Measurements from ENCODE around the gene ATP13A1.

ATP13A1 gene

GRCh38 chr19:19643158-19644053 is 20.1 kb downstream of the ATP13A1 start, which contains the start of gene GMIP:
GMIP (minus strand) TSS chr19:19643657; CDS start chr19:19643529, 128 bp downstream.
- no peak within 1 kb of the TSS for H2AFZ ChIP-seq (ENCODE audit: low read length)
- peaks cover 8% of the 10 kb centered on the region for H3K79me2 ChIP-seq (ENCODE audit: insufficient read depth, low read length)
- H3K9ac ChIP-seq (ENCODE audit: low read length), result peak within 1 kb of the TSS; percentile 100
- no peaks in the 10 kb centered on the region for H3K9me2 ChIP-seq (ENCODE audit: low read depth, low read length)
- peak within 1 kb of the TSS; percentile 90 for H3K27ac ChIP-seq (ENCODE audit: low read depth, low read length, poor library complexity, severe bottlenecking)
- peak within 1 kb of the TSS; percentile 99 for H3K4me3 ChIP-seq (ENCODE audit: low read depth, low read length, poor library complexity, severe bottlenecking)
- no peaks in the 10 kb centered on the region for H3K9me3 ChIP-seq (ENCODE audit: low read length)
- peaks cover 17% of the 10 kb centered on the region for H3K4me1 ChIP-seq (ENCODE audit: insufficient read depth, low read length, severe bottlenecking)
- H3K27me3 ChIP-seq (ENCODE audit: insufficient read depth, low read length), result no peaks in the 10 kb centered on the region
- peak within 1 kb of the TSS; percentile 98 for H3K4me2 ChIP-seq (ENCODE audit: low read length)
- no peaks in the 10 kb centered on the region for H3F3A ChIP-seq (ENCODE audit: insufficient read depth, low read length)
- no peak for TF ChIP-seq EZH2 (IDR thresholded peaks at IDR 0.05; ENCODE audit: borderline replicate concordance, low read length)
- TF ChIP-seq, protein P1, sequence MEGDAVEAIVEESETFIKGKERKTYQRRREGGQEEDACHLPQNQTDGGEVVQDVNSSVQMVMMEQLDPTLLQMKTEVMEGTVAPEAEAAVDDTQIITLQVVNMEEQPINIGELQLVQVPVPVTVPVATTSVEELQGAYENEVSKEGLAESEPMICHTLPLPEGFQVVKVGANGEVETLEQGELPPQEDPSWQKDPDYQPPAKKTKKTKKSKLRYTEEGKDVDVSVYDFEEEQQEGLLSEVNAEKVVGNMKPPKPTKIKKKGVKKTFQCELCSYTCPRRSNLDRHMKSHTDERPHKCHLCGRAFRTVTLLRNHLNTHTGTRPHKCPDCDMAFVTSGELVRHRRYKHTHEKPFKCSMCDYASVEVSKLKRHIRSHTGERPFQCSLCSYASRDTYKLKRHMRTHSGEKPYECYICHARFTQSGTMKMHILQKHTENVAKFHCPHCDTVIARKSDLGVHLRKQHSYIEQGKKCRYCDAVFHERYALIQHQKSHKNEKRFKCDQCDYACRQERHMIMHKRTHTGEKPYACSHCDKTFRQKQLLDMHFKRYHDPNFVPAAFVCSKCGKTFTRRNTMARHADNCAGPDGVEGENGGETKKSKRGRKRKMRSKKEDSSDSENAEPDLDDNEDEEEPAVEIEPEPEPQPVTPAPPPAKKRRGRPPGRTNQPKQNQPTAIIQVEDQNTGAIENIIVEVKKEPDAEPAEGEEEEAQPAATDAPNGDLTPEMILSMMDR (IDR thresholded peaks at IDR 0.05; ENCODE audit: low read length), result peak; percentile 92
- H3K36me3 ChIP-seq (ENCODE audit: insufficient read depth, low read length), result peaks cover 79% of the 10 kb centered on the region
- H4K20me1 ChIP-seq (ENCODE audit: insufficient read depth, low read length), result no peaks in the 10 kb centered on the region

GRCh38 chr19:19642506-19643157 is 20.8 kb downstream of the ATP13A1 start:
- peaks cover 17% of the 10 kb centered on the region for H3K4me1 ChIP-seq (ENCODE audit: insufficient read depth, low read length, severe bottlenecking)
- no peaks in the 10 kb centered on the region for H3K9me2 ChIP-seq (ENCODE audit: low read depth, low read length)
- peak overlapping the region; percentile 100 for H3K9ac ChIP-seq (ENCODE audit: low read length)
- H3K4me2 ChIP-seq (ENCODE audit: low read length), result peak overlapping the region; percentile 98
- peak overlapping the region; percentile 99 for H3K4me3 ChIP-seq (ENCODE audit: low read depth, low read length, poor library complexity, severe bottlenecking)
- no peaks in the 10 kb centered on the region for H3F3A ChIP-seq (ENCODE audit: insufficient read depth, low read length)
- H4K20me1 ChIP-seq (ENCODE audit: insufficient read depth, low read length), result no peaks in the 10 kb centered on the region
- peaks cover 79% of the 10 kb centered on the region for H3K36me3 ChIP-seq (ENCODE audit: insufficient read depth, low read length)
- H2AFZ ChIP-seq (ENCODE audit: low read length), result no peak overlapping the region
- H3K27me3 ChIP-seq (ENCODE audit: insufficient read depth, low read length), result no peaks in the 10 kb centered on the region
- H3K27ac ChIP-seq (ENCODE audit: low read depth, low read length, poor library complexity, severe bottlenecking), result peak overlapping the region; percentile 90
- TF ChIP-seq, protein P1 (IDR thresholded peaks at IDR 0.05; ENCODE audit: low read length), result no peak
- TF ChIP-seq EZH2 (IDR thresholded peaks at IDR 0.05; ENCODE audit: borderline replicate concordance, low read length), result no peak
- H3K79me2 ChIP-seq (ENCODE audit: insufficient read depth, low read length), result peaks cover 8% of the 10 kb centered on the region
- no peaks in the 10 kb centered on the region for H3K9me3 ChIP-seq (ENCODE audit: low read length)

DNA sequence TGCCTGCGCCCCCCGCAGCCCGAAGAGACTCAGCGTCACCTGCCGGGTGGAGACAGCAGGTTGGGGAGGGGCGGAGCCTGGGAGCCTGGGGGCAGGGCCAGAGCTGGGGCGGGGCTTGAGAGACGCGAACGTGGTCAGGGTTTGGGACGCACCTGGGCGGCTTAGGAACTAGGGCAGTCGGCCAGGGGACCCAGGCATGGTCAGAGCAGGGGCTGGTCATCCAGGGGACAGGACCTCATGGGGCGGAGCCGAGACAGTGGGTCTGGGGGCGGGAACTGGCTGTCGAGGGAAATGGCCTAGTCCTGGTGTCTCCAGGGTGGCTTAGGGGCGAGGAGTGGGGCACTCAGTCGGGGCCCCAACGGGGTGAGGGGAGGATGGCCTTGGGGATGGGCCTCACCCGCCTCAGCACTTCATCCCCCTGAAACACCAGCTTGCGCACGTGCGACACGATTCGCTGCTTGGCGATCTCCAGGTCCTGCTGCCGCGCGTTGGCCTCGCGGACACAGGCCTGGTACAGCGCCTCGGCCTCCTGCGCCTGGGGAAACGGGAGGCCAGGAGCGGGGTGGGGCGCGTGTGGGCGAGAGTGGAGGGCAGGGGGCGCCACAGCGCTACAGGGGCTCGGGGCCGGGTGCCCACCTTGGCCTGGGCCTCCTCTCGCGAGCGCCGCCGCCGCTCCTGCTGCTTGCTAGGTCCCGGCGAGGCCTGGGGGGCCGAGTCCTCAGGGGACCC is 25.8 kb downstream of the ATP13A1 start:
- H2AFZ ChIP-seq (ENCODE audit: low read length), result no peak overlapping the region
- TF ChIP-seq EZH2 (IDR thresholded peaks at IDR 0.05; ENCODE audit: borderline replicate concordance, low read length), result no peak
- TF ChIP-seq, protein P1 (IDR thresholded peaks at IDR 0.05; ENCODE audit: low read length), result peak; percentile 4; the same call in 1 of the 2 replicates
- no peak overlapping the region for H3K4me2 ChIP-seq (ENCODE audit: low read length)

More for the DNA sequence above, 25.8 kb downstream of the ATP13A1 start:
- Histone ChIP-seq H3K27ac (ENCODE audit: low read depth, low read length, poor library complexity, severe bottlenecking) (no peak overlapping the region), H3K36me3 (ENCODE audit: insufficient read depth, low read length) (peaks cover 83% of the 10 kb centered on the region), H3K79me2 (ENCODE audit: insufficient read depth, low read length) (peaks cover 4% of the 10 kb centered on the region), H3K9me2 (ENCODE audit: low read depth, low read length) (no peaks in the 10 kb centered on the region), H3F3A (ENCODE audit: insufficient read depth, low read length) (no peaks in the 10 kb centered on the region), H3K4me3 (ENCODE audit: low read depth, low read length, poor library complexity, severe bottlenecking) (no peak overlapping the region), H3K4me1 (ENCODE audit: insufficient read depth, low read length, severe bottlenecking) (peaks cover 9% of the 10 kb centered on the region), H3K9ac (ENCODE audit: low read length) (no peak overlapping the region), H4K20me1 (ENCODE audit: insufficient read depth, low read length) (no peaks in the 10 kb centered on the region), H3K27me3 (ENCODE audit: insufficient read depth, low read length) (no peaks in the 10 kb centered on the region), H3K9me3 (ENCODE audit: low read length) (no peaks in the 10 kb centered on the region)

All from OCI-LY1 (cell line).